Stimulated activated CD4-positive, alpha-beta T cell treated with anti-CD3 and anti-CD28 coated beads, Interleukin-1b, Interleukin-23, amount 100 ng/mL, for 24 hours (primary cell): ENCODE data around the gene MAN2C1.
"Not testable (repeated sequence)": the region's sequence is repeated elsewhere in the genome, so short reads cannot be mapped to it uniquely, and the experiment has no call there.

Source experiments
- DNase-seq, 4 experiments: peaks; one replicate each; pipeline ENCODE4 v3.0.0-alpha.2; 2020; ENCODE audit warnings: low read depth in 4 of 4, low spot score in 1 of 4

The MAN2C1 gene

GRCh38 chr15:75361361-75361988 lies 6.9 kb downstream of the MAN2C1 start:
- DNase-seq: no peak

- DNase-seq: no peak
Measured at GRCh38 chr15:75360856-75361255, 7.6 kb downstream of the MAN2C1 start.

GRCh38 chr15:75360391-75360790 lies 8.0 kb downstream of the MAN2C1 start:
- no peak for DNase-seq

GRCh38 chr15:75359537-75360250 lies 8.7 kb downstream of the MAN2C1 start:
- no peak for DNase-seq

DNA sequence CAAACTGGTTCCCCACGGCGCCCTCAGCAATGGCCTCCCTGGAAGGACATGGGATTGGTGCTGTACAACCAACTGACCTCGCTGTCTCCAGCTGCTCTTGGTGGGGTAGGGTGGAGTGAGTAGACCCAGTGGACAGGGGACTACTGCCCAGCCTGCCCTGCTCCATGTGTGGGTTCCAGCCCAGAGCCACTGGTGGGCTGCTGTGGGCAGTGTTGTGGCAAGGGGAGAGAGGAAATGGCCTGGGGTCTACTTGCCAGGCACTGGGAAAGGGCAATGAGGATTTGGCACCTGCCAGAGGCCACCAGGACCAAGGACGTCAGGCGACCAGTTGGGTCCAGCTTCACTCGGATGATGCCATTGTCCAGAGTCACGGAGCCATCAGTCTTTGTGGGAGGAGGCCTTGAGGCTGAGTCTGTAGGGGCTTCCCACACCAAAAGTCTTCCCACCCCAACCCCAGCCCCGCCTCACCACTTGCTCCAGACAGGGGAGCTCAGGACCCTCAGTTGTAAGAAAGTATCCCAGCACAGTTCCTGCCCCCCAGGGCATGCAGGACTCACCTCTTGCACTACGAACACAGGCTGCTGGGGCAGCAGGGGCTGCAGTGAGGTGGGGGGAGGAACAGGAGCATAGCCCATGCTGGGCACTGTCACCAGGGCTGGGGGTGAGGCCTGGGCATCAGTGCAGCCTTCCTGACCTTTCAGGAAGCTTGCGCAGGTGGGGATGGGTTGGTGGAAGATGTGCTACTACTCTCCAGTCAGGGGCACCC lies 9.5 kb downstream of the MAN2C1 start:
- no peak for DNase-seq

GRCh38 chr15:75357976-75358673 lies 10.3 kb downstream of the MAN2C1 start:
- DNase-seq: no peak

- no peak for DNase-seq
Measured at GRCh38 chr15:75356517-75356916, 11.9 kb downstream of the MAN2C1 start.

GRCh38 chr15:75356006-75356405 lies 12.4 kb downstream of the MAN2C1 start:
- DNase-seq: no peak

DNA sequence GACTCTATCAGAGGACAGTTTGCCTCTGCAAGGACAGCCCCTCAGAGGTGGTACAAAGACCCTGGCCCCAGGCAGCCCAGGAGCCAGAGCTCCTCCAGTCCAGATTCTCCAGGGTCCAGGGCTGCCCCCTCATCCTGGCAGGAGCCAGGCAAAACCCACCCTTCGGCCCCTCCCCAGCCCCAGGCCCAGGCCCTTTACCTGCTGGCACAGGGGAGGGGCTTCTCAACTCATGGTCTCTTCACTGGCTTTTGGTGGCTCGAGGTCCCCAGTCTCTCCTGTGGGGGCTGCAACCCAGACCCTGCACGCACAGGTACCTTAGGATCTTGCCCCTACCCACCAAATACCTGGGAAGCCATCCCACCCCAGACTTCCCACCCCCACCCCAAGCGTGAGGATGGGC lies 13.0 kb downstream of the MAN2C1 start:
- DNase-seq: no peak

- no peak for DNase-seq
Measured at GRCh38 chr15:75354454-75354853, 14.0 kb downstream of the MAN2C1 start.

DNA sequence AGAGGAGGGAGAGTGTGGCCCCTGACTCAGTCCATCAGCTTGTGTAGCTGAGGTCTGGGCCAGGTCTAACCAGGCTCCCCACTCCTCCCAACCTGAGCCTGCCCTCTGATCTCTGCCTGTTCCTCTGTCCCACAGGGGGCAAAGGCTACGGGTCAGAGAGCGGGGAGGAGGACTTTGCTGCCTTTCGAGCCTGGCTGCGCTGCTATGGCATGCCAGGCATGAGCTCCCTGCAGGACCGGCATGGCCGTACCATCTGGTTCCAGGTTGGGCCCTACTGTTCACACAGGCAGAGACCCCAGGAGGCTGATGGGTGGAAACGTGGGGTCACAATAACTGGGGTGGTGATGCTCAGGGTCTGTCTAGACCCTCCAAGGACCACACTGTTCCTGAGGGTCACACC lies 14.8 kb downstream of the MAN2C1 start:
- DNase-seq: no peak

- DNase-seq: no peak
Measured at GRCh38 chr15:75352186-75353080, 16.0 kb downstream of the MAN2C1 start.

- no peak for DNase-seq
Measured at GRCh38 chr15:75350601-75351361, 17.6 kb downstream of the MAN2C1 start.

DNA sequence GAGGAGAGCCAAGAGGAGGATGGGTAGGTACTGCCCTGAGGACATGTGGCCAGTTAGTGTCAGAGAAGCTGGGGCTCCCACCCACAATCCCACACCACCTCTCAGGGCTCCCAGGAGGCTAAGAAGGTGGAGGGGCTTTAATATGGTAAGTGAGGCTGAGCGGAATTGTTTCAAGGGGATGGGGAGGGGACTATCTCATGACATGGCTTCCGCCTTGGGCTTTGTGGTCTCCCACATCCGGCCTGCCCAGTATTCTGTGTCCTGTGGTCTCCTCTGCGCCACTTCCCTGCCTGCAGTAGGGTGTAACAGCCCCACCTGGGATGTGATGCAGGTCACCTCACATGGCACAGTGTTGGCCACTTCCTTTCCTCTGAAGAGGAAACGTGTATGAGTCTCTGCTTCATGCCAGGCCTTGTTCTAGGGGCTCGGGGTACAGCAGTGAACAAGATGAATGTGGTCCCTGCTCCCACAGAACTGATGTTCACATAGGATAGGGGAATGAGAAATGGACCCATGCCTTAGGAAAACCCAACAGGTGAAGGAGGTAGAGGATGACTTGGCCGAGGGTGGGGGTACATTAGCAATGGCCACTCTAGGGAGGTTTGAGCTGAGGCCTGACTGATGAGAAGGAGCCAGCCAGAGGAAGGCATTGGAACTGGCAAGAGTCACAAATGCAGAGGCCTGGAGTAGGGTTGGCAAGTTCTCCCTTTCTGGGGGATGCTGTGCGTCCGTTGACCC lies 18.4 kb downstream of the MAN2C1 start:
- DNase-seq: peak in 2 of 4 experiments; percentile 30 to 45

DNA sequence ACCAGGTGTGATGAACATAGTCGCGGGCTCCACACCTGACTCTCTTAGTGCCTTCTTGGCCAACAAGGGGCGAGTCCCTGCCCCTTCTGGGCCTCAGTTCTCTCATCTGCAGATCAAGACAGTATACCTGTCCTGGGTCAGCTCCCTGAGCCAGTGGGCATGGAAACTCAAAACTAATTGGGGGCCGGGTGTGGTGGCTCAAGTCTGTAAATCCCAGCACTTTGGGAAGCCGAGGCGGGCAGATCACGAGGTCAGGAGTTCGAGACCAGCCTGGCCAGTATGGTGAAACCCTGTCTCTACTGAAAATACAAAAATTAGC lies 19.1 kb downstream of the MAN2C1 start:
- not testable (repeated sequence) for DNase-seq

GRCh38 chr15:75348562-75349350 lies 19.7 kb downstream of the MAN2C1 start:
- no peak for DNase-seq

GRCh38 chr15:75348034-75348561 lies 20.3 kb downstream of the MAN2C1 start:
- DNase-seq: no peak
